Measurements from ENCODE around the gene TRIM63.

DNA sequence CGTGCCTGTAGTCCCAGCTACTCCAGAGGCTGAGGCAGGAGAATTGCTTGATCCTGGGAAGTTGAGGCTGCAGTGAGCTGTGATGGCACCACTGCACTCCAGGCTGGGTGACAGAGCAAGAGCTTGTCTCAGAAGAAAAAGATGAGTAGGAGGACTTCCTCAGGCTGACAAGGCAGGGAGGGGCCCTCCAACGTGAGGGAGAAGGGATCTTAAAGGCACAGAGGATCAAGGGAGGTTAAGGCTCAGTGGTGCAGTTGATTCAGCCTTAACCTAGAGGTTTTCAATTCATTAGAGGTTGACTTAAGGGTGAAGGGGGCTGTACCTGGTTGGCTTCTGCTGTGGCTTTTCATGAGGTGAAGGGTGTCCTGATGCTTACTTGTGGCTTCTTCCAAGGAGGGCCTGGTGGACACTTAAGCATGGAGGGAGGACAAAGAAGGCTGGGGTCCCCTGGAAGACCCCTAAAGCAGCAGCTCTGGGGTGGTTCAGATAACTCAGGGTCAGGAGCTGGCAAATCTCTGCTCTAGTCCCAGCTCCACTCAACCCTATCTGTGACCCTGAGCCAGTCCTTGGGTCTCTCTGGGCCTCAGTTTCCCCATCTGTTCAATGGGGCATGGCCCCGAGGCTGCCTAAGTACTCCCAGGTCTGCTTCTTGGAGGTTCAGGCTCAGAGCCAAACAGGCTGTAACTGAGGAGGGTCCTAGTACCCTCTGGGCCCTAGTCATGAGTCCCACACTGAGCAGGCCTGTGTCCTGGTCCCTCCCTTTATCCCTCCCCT is 39.5 kb downstream of the TRIM63 start:
- no peak for TF ChIP-seq CTCF (conservative IDR thresholded peaks at IDR 0.05)
- TF ChIP-seq EZH2 (IDR thresholded peaks at IDR 0.05; ENCODE audit: low read depth), result no peak

Measured in PC-9 (cell line).